HUES48 (cell line): ENCODE results near the gene DGKH.
A peak's percentile ranks its signal among the peaks of the same experiment; 100 is the strongest.

Experiments
- H3K27ac ChIP-seq: one replicate; pipeline ENCODE4 v1.7.0; 2013; ENCODE audit warnings: low read depth, low read length, inconsistent platforms
- H3K27me3 ChIP-seq: 2 replicates; pipeline ENCODE4 v1.6.1; 2013; ENCODE audit warnings: mild to moderate bottlenecking, low read length; ENCODE audit not compliant: control insufficient read depth, insufficient read depth
- H3K36me3 ChIP-seq: 2 replicates; pipeline ENCODE4 v1.6.1; 2013; ENCODE audit warnings: low read length; ENCODE audit not compliant: control insufficient read depth, insufficient read depth
- H3K4me1 ChIP-seq: 2 replicates; pipeline ENCODE4 v1.6.1; 2013; ENCODE audit warnings: mild to moderate bottlenecking, low read length; ENCODE audit not compliant: control insufficient read depth, insufficient read depth
- H3K4me3 ChIP-seq: 2 replicates; pipeline ENCODE4 v1.5.1; 2013; ENCODE audit warnings: mild to moderate bottlenecking, low read depth, low read length
- H3K9ac ChIP-seq: 2 replicates; pipeline ENCODE4 v1.6.1; 2013; ENCODE audit warnings: mild to moderate bottlenecking, low read depth, low read length, moderate library complexity
- H3K9me3 ChIP-seq: 2 replicates; pipeline ENCODE4 v1.6.1; 2013; ENCODE audit warnings: low read length; ENCODE audit not compliant: control insufficient read depth, insufficient read depth

Gene DGKH

GRCh38 chr13:42276683-42277082 is 228.2 kb downstream of the DGKH start:
- Histone ChIP-seq H3K27ac (no peak overlapping the region), H3K9me3 (no peaks in the 10 kb centered on the region), H3K27me3 (no peaks in the 10 kb centered on the region), H3K4me3 (no peak overlapping the region), H3K36me3 (no peaks in the 10 kb centered on the region), H3K4me1 (peaks cover 39% of the 10 kb centered on the region), H3K9ac (no peak overlapping the region)

DNA sequence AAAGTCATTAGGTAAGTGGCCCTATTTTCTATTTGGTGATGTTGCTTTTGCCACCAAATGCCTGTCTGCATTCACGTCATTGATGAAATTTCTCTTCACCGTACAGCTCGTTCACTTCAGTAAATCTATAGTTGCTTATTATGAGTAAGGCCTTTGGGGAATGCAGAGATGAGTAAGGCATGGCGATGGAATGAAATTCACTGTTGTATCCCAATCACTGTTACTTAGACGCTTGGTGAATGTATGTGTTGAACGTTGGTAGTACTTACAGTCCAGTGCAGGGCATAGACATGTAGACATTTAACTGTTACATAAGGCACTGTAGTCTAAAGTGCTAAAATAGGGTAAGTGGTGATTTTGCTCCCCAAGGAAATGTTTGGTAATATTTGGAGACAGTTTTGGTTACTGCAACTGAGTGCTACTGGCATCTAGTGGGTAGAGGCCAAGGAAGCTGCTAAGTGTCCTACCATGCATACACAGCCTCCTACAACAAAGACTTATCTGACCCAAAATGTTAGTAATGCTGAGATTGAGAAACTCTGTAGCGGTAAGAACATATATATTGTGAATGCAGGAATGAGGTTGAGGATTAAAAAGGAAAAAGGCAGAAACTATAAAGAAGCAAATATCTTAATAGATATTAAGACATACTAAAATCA is 229.3 kb downstream of the DGKH start:
- no peaks in the 10 kb centered on the region for H3K9me3 ChIP-seq
- no peak overlapping the region for H3K4me3 ChIP-seq
- H3K27ac ChIP-seq, result no peak overlapping the region
- H3K27me3 ChIP-seq, result no peaks in the 10 kb centered on the region
- peaks cover 40% of the 10 kb centered on the region for H3K4me1 ChIP-seq
- no peaks in the 10 kb centered on the region for H3K36me3 ChIP-seq
- H3K9ac ChIP-seq, result no peak overlapping the region

DNA sequence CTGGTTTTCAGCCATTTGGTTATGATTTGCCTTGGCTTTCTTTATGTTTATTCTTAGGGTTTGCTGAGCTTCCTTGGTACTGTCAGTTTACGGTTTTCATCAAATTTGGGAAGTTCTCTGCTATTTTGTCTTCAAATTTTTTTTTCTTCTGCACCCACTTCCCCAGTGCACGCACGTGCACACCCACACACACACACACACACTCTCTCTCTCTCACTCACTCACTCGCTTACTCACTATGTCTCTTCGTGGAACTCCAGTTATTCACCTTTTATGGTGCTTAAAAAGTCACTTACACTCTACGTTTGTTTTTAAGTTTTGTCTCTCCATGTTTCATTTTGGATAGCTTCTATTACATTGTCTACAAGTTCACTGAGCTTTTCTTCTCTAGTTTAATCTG is 230.6 kb downstream of the DGKH start:
- no peaks in the 10 kb centered on the region for H3K27me3 ChIP-seq
- H3K9me3 ChIP-seq, result no peaks in the 10 kb centered on the region
- H3K4me1 ChIP-seq, result peaks cover 46% of the 10 kb centered on the region
- H3K4me3 ChIP-seq, result no peak overlapping the region
- H3K36me3 ChIP-seq, result no peaks in the 10 kb centered on the region
- H3K9ac ChIP-seq, result no peak overlapping the region
- no peak overlapping the region for H3K27ac ChIP-seq

DNA sequence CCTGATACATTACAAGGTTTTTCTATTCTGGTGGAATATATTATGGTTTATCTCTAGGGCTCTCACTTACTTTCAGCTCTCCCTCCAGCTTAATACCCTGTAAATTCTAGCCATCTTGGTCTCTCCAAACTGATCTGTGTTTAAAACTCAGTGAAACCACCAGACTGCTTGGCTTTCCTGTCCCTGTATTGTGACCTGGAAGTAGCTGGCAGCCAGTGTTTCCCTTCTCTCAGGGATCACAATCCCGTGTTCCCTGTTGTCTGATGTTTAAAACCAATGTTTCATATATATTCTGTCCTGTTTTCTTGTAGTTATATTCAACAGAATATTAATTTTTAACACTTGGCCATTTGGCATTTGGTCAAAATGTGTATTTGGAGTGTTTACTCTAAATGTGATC is 231.5 kb downstream of the DGKH start:
- H3K9me3 ChIP-seq, result no peaks in the 10 kb centered on the region
- no peak overlapping the region for H3K4me3 ChIP-seq
- H3K27me3 ChIP-seq, result no peaks in the 10 kb centered on the region
- H3K27ac ChIP-seq, result no peak overlapping the region
- H3K9ac ChIP-seq, result no peak overlapping the region
- no peaks in the 10 kb centered on the region for H3K36me3 ChIP-seq
- H3K4me1 ChIP-seq, result peaks cover 49% of the 10 kb centered on the region

DNA sequence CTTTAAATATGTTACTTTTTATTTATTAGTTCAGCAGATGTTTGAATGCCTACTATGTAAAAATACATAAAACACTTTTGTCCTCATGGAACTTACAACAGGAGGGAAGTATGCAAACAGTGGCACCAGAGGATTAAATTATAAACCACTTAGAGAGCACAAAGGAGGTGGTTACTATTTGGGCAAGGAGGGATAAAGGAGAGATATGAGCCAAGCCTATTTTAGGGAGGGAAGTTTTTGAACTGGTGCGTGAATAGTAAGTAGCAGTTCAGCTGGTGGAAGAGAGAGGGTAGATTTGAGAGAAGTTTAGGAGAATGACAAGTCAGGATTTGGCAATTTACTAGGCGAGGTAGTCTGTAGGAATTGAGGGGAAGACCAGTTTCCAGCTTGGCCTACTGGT is 232.1 kb downstream of the DGKH start:
- H3K27ac ChIP-seq, result no peak overlapping the region
- no peaks in the 10 kb centered on the region for H3K27me3 ChIP-seq
- H3K9ac ChIP-seq, result no peak overlapping the region
- H3K9me3 ChIP-seq, result no peaks in the 10 kb centered on the region
- peaks cover 46% of the 10 kb centered on the region for H3K4me1 ChIP-seq
- H3K4me3 ChIP-seq, result no peak overlapping the region
- no peaks in the 10 kb centered on the region for H3K36me3 ChIP-seq

GRCh38 chr13:42283574-42283973 is 235.1 kb downstream of the DGKH start:
- no peak overlapping the region; the same call in 1 of the 2 replicates for H3K9ac ChIP-seq
- H3K27ac ChIP-seq, result peak overlapping the region; percentile 50
- peaks cover 28% of the 10 kb centered on the region for H3K4me1 ChIP-seq
- H3K4me3 ChIP-seq, result no peak overlapping the region
- peaks cover 24% of the 10 kb centered on the region for H3K36me3 ChIP-seq
- no peaks in the 10 kb centered on the region for H3K9me3 ChIP-seq
- H3K27me3 ChIP-seq, result no peaks in the 10 kb centered on the region

GRCh38 chr13:42284068-42284467 is 235.6 kb downstream of the DGKH start:
- Histone ChIP-seq H3K36me3 (peaks cover 29% of the 10 kb centered on the region), H3K4me1 (peaks cover 28% of the 10 kb centered on the region), H3K4me3 (no peak overlapping the region), H3K9ac (no peak overlapping the region), H3K9me3 (no peaks in the 10 kb centered on the region), H3K27me3 (no peaks in the 10 kb centered on the region), H3K27ac (peak overlapping the region; percentile 50)
